ENCODE data around the gene PRDX3.

DNA sequence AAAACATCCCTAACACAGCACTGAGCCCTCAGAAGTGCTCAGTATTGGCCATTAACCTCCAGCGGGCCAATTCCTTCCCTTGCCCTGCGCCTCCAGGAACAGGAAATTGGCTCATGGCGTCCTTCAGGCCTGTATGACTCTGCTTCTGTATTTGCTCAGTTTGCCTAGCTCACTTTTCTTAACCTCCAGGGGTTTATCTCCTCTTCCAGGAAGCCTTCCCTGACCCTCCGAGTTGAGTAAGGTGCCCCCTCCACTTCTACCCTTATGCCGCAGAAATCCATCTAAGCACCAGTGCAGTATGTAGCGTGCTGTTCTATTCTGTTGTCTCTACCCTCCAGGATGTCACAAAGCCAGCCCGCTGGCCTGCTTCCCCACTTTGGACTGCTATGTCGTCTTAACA, 12.0 kb downstream of the PRDX3 start:
- TF ChIP-seq CEBPB (IDR thresholded peaks at IDR 0.05) (no peak), ZBTB7A (IDR thresholded peaks at IDR 0.05; ENCODE audit: low read depth) (no peak), YY1 (IDR thresholded peaks at IDR 0.05; ENCODE audit: low read depth) (no peak), EP300 (IDR thresholded peaks at IDR 0.05; ENCODE audit: borderline replicate concordance) (no peak), FOXM1 (IDR thresholded peaks at IDR 0.05; ENCODE audit: borderline replicate concordance, low read depth) (no peak), RAD21 (IDR thresholded peaks at IDR 0.05; ENCODE audit: low read depth) (no peak), TAF1 (IDR thresholded peaks at IDR 0.05; ENCODE audit: low read depth) (no peak), TEAD4 (IDR thresholded peaks at IDR 0.05) (no peak), EGR1 (IDR thresholded peaks at IDR 0.05) (no peak)
- TF ChIP-seq, protein P1, sequence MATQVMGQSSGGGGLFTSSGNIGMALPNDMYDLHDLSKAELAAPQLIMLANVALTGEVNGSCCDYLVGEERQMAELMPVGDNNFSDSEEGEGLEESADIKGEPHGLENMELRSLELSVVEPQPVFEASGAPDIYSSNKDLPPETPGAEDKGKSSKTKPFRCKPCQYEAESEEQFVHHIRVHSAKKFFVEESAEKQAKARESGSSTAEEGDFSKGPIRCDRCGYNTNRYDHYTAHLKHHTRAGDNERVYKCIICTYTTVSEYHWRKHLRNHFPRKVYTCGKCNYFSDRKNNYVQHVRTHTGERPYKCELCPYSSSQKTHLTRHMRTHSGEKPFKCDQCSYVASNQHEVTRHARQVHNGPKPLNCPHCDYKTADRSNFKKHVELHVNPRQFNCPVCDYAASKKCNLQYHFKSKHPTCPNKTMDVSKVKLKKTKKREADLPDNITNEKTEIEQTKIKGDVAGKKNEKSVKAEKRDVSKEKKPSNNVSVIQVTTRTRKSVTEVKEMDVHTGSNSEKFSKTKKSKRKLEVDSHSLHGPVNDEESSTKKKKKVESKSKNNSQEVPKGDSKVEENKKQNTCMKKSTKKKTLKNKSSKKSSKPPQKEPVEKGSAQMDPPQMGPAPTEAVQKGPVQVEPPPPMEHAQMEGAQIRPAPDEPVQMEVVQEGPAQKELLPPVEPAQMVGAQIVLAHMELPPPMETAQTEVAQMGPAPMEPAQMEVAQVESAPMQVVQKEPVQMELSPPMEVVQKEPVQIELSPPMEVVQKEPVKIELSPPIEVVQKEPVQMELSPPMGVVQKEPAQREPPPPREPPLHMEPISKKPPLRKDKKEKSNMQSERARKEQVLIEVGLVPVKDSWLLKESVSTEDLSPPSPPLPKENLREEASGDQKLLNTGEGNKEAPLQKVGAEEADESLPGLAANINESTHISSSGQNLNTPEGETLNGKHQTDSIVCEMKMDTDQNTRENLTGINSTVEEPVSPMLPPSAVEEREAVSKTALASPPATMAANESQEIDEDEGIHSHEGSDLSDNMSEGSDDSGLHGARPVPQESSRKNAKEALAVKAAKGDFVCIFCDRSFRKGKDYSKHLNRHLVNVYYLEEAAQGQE (IDR thresholded peaks at IDR 0.05; ENCODE audit: low read depth): no peak
- TF ChIP-seq, protein P2, sequence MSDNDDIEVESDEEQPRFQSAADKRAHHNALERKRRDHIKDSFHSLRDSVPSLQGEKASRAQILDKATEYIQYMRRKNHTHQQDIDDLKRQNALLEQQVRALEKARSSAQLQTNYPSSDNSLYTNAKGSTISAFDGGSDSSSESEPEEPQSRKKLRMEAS (IDR thresholded peaks at IDR 0.05): no peak
- TF ChIP-seq, protein P3, sequence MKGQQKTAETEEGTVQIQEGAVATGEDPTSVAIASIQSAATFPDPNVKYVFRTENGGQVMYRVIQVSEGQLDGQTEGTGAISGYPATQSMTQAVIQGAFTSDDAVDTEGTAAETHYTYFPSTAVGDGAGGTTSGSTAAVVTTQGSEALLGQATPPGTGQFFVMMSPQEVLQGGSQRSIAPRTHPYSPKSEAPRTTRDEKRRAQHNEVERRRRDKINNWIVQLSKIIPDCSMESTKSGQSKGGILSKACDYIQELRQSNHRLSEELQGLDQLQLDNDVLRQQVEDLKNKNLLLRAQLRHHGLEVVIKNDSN (IDR thresholded peaks at IDR 0.05): no peak

Data from Ishikawa (cell line).